GM21786 (cell line): ENCODE results near the gene SP9.

Source experiments
- ATAC-seq: cut with Tn5 transposase; IDR thresholded peaks from one replicate; pipeline ENCODE4 v1.9.1; 2021; ENCODE audit not compliant: unreplicated experiment

Gene SP9

GRCh38 chr2:174334781-174335251 is at the start of gene SP9:
Gene SP9, plus strand, starts transcription at chr2:174334954. Its CDS starts 139 bp downstream, at chr2:174335093.
- no peak for ATAC-seq

GRCh38 chr2:174286172-174286571 is 48.6 kb upstream of the SP9 start:
- ATAC-seq, result no peak

GRCh38 chr2:174292908-174293307 is 41.8 kb upstream of the SP9 start:
- no peak for ATAC-seq

GRCh38 chr2:174300114-174300513 is 34.6 kb upstream of the SP9 start:
- ATAC-seq, result no peak

GRCh38 chr2:174312581-174313234 is 22.0 kb upstream of the SP9 start:
- no peak for ATAC-seq

GRCh38 chr2:174322149-174322548 is 12.6 kb upstream of the SP9 start:
- no peak for ATAC-seq

- ATAC-seq, result no peak
Observed at GRCh38 chr2:174322746-174323145, 12.0 kb upstream of the SP9 start.

- no peak for ATAC-seq
Observed at GRCh38 chr2:174324530-174324929, 10.2 kb upstream of the SP9 start.

- no peak for ATAC-seq
Observed at GRCh38 chr2:174325373-174326160, 9.2 kb upstream of the SP9 start.

- no peak for ATAC-seq
Observed at GRCh38 chr2:174326161-174327020, 8.4 kb upstream of the SP9 start.

GRCh38 chr2:174327021-174327840 is 7.5 kb upstream of the SP9 start:
- no peak for ATAC-seq

- ATAC-seq, result no peak
Observed at GRCh38 chr2:174327841-174328113, 7.0 kb upstream of the SP9 start.

GRCh38 chr2:174328114-174328960 is 6.4 kb upstream of the SP9 start:
- ATAC-seq, result no peak

GRCh38 chr2:174328961-174329715 is 5.6 kb upstream of the SP9 start:
- ATAC-seq, result no peak

- ATAC-seq, result no peak
Observed at GRCh38 chr2:174330945-174331594, 3.7 kb upstream of the SP9 start.

GRCh38 chr2:174331595-174332216 is 3.0 kb upstream of the SP9 start:
- ATAC-seq, result no peak

GRCh38 chr2:174332217-174332963 is 2.4 kb upstream of the SP9 start:
- no peak for ATAC-seq

GRCh38 chr2:174333017-174333371 is 1.8 kb upstream of the SP9 start:
- ATAC-seq, result no peak
